ENCODE measurements around the gene RRP8.

Gene RRP8

DNA sequence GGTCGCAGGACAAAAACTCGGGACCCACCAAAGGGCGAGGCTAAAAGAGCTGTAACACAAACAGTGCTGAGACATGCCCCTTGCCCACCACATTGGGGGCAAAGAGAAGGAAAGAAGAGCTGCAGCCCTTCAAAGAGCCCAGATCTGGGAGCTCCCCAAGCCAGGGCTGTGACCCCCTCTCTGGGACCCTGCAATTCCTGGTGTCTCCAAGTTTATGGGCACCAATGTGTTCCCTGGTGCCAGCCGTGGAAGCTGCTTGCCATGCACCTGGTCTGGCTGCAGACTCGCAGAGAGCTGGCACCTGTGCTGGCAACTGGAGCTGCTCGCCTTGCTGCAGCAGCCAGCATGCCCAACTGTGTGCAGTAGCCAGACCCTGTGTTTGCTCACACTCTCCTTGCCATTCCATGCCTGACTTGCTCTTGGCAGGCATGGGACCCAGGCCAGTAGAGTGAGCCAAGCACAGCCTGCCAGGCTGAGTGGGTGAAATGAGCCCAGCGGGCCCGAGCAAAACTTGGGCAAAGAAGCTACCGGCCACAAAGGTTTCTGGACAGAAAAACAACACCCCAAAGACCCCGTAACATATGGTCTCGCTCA is 16.0 kb downstream of the RRP8 start:
- H3K4me3 ChIP-seq (ENCODE audit: low read depth in 1 of 2, low read length in 2 of 2): no peak overlapping the region
- peaks cover 0 to 19% of the 10 kb centered on the region in 2 donors for H3K4me1 ChIP-seq (ENCODE audit: control insufficient read depth in 1 of 2, insufficient read depth in 2 of 2, low read length in 2 of 2)
- H3K36me3 ChIP-seq (ENCODE audit: control insufficient read depth in 1 of 2, insufficient read depth in 2 of 2, low read length in 2 of 2): peaks cover 6 to 9% of the 10 kb centered on the region in 2 donors
- H3K27ac ChIP-seq (ENCODE audit: low read length): no peak overlapping the region
- no peaks in the 10 kb centered on the region for H3K9me3 ChIP-seq (ENCODE audit: control insufficient read depth in 1 of 2, low read length in 2 of 2)
- H3K27me3 ChIP-seq (ENCODE audit: low read depth, low read length): no peaks in the 10 kb centered on the region

DNA sequence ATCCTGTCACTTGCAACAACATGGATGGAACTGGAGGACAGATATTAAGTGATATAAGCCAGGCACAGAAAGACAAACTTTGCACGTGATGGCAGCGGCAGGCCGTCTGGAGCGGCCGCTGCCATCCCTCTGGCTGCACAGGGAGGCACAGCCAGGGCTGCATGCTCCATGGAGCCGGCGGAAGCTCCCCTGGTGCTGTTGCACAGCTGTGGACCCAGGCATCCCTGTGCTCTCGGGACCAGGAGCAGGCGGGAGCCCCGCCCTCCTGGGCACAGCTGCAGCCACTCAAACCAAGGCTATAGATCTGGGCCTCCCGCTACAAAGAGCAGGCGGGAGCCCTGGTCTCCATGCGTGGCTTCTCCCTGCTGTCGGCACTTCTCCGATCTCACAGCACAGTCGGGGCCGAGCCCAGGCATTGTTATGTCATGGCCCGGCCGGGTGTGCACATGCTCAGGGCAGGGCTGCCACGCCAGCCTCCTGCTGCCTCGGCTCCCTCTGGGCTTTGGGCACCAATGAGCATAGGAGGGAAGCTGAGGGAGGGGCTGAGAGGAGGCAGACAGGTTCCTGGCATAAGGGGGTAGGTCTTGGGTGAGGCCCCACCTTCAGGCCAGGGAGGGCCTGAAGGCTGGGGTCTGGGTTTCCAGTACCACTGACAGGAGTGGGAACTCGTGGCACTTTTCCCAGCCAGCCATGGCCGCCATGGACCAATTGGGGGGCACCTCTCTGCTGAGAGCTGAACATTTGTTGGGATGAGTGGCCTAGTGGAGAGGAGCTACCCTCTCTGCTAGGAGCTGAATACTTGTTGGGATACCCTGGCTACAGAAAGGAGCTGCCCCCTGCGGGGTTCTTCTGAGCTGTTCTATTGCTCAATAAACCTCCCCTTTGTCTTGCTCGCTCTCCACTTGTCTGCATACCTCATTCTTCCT is 16.7 kb downstream of the RRP8 start:
- H3K9me3 ChIP-seq (ENCODE audit: control insufficient read depth in 1 of 2, low read length in 2 of 2): no peaks in the 10 kb centered on the region
- peaks cover 0 to 19% of the 10 kb centered on the region in 2 donors for H3K4me1 ChIP-seq (ENCODE audit: control insufficient read depth in 1 of 2, insufficient read depth in 2 of 2, low read length in 2 of 2)
- peak overlapping the region in 1 of 2 donors; percentile 23 for H3K4me3 ChIP-seq (ENCODE audit: low read depth in 1 of 2, low read length in 2 of 2)
- H3K27me3 ChIP-seq (ENCODE audit: low read depth, low read length): no peaks in the 10 kb centered on the region
- no peak overlapping the region for H3K27ac ChIP-seq (ENCODE audit: low read length)
- H3K36me3 ChIP-seq (ENCODE audit: control insufficient read depth in 1 of 2, insufficient read depth in 2 of 2, low read length in 2 of 2): peaks cover 2 to 4% of the 10 kb centered on the region in 2 donors

- Histone ChIP-seq H3K9me3 (ENCODE audit: control insufficient read depth in 1 of 2, low read length in 2 of 2) (no peaks in the 10 kb centered on the region), H3K36me3 (ENCODE audit: control insufficient read depth in 1 of 2, insufficient read depth in 2 of 2, low read length in 2 of 2) (no peaks in the 10 kb centered on the region), H3K4me3 (ENCODE audit: low read depth in 1 of 2, low read length in 2 of 2) (no peak overlapping the region), H3K4me1 (ENCODE audit: control insufficient read depth in 1 of 2, insufficient read depth in 2 of 2, low read length in 2 of 2) (peaks cover 0 to 19% of the 10 kb centered on the region in 2 donors), H3K27me3 (ENCODE audit: low read depth, low read length) (no peaks in the 10 kb centered on the region), H3K27ac (ENCODE audit: low read length) (no peak overlapping the region)
Observed at GRCh38 chr11:6584528-6584927, 18.9 kb downstream of the RRP8 start.

DNA sequence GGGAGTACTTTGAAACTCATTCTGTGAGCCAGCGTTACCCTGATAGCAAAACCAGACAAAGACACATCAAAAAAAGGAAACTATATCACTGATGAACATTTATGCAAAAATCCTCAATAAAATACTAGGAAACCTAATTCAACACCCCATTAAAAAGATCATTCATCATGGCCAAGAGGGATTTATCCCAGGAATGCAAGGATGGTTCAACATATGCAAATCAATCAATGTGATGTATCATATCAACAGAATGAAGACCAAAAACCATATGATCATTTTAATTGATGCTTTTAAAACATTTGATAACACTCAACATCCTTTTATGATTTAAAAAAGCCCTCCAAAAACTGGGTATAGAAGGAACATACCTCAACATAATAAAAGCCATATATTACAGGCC is 19.8 kb downstream of the RRP8 start:
- Histone ChIP-seq H3K4me1 (ENCODE audit: control insufficient read depth in 1 of 2, insufficient read depth in 2 of 2, low read length in 2 of 2) (peaks cover 0 to 19% of the 10 kb centered on the region in 2 donors), H3K9me3 (ENCODE audit: control insufficient read depth in 1 of 2, low read length in 2 of 2) (no peaks in the 10 kb centered on the region), H3K36me3 (ENCODE audit: control insufficient read depth in 1 of 2, insufficient read depth in 2 of 2, low read length in 2 of 2) (no peaks in the 10 kb centered on the region), H3K27me3 (ENCODE audit: low read depth, low read length) (no peaks in the 10 kb centered on the region), H3K27ac (ENCODE audit: low read length) (no peak overlapping the region), H3K4me3 (ENCODE audit: low read depth in 1 of 2, low read length in 2 of 2) (no peak overlapping the region)

GRCh38 chr11:6579681-6580080 is 23.7 kb downstream of the RRP8 start:
- no peak overlapping the region for H3K27ac ChIP-seq (ENCODE audit: low read length)
- no peak overlapping the region for H3K4me3 ChIP-seq (ENCODE audit: low read depth in 1 of 2, low read length in 2 of 2)
- peaks cover 6 to 20% of the 10 kb centered on the region in 2 donors for H3K4me1 ChIP-seq (ENCODE audit: control insufficient read depth in 1 of 2, insufficient read depth in 2 of 2, low read length in 2 of 2)
- H3K9me3 ChIP-seq (ENCODE audit: control insufficient read depth in 1 of 2, low read length in 2 of 2): no peaks in the 10 kb centered on the region
- no peaks in the 10 kb centered on the region for H3K27me3 ChIP-seq (ENCODE audit: low read depth, low read length)
- H3K36me3 ChIP-seq (ENCODE audit: control insufficient read depth in 1 of 2, insufficient read depth in 2 of 2, low read length in 2 of 2): no peaks in the 10 kb centered on the region

DNA sequence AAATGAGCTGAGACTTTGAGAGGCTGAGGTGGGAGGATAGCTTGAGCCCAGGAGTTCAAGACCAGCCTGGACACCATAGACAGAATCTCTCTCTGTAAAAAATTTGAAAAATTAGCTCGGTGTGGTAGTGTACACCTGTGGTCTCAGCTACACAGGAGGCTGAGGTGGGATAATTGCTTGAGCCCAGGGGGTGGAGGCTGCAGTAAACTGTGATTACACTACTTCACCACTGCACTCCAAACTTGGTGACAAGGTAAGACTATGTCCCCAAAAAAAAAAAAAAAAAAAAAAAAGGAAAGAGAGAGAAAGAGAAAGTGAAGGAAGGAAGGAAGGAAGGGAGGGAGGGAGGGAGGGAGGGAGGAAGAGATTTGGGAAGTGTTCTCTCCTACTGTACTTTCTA is 25.3 kb downstream of the RRP8 start:
- Histone ChIP-seq H3K4me3 (ENCODE audit: low read depth in 1 of 2, low read length in 2 of 2) (no peak overlapping the region), H3K27ac (ENCODE audit: low read length) (no peak overlapping the region), H3K27me3 (ENCODE audit: low read depth, low read length) (no peaks in the 10 kb centered on the region), H3K36me3 (ENCODE audit: control insufficient read depth in 1 of 2, insufficient read depth in 2 of 2, low read length in 2 of 2) (no peaks in the 10 kb centered on the region), H3K9me3 (ENCODE audit: control insufficient read depth in 1 of 2, low read length in 2 of 2) (no peaks in the 10 kb centered on the region), H3K4me1 (ENCODE audit: control insufficient read depth in 1 of 2, insufficient read depth in 2 of 2, low read length in 2 of 2) (peaks cover 6 to 20% of the 10 kb centered on the region in 2 donors)

DNA sequence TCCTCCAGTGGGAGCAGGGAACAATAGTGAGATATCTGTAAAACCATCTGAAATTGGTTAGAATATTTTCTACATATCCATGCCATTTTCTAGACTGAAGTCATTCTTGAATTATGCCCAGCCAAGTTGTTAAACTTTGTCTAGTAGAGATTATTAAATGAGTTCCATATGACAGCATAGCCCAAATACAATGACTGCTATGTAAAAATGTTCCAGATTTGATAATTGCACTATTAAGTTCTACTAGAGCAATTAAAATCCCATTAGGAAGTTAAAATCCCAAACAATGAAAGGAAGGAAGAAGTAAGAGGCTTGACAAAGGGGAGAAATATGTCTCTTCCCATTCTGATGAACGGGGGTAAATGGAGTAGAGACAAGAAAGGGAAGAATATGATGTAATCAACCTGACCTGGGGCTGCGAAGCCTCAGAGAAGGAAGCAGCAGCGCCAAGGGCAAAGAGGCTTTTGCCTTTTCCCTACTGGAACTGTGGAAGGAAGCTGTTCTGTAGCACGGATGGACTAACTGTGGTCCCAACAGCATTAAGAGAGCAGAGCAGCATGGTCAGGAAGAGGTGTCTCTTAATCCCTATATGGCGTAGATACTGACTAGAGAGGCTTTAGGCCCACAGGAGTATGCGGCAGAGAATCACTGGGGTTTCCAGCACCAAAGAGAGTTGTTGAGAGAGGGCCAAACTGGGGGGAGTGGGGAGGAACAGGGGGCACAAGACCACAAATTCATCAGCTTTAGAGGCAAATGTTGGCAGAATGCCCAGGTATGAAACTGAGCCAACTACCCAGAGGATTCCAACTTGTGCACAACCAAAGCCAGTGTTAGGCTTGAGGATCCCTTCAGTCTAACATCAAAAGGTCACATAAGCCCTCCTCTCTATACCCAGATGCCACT is 26.7 kb downstream of the RRP8 start:
- no peaks in the 10 kb centered on the region for H3K27me3 ChIP-seq (ENCODE audit: low read depth, low read length)
- H3K36me3 ChIP-seq (ENCODE audit: control insufficient read depth in 1 of 2, insufficient read depth in 2 of 2, low read length in 2 of 2): no peaks in the 10 kb centered on the region
- no peak overlapping the region for H3K4me3 ChIP-seq (ENCODE audit: low read depth in 1 of 2, low read length in 2 of 2)
- peaks cover 6 to 20% of the 10 kb centered on the region in 2 donors for H3K4me1 ChIP-seq (ENCODE audit: control insufficient read depth in 1 of 2, insufficient read depth in 2 of 2, low read length in 2 of 2)
- H3K27ac ChIP-seq (ENCODE audit: low read length): peak overlapping the region; percentile 32
- no peaks in the 10 kb centered on the region for H3K9me3 ChIP-seq (ENCODE audit: control insufficient read depth in 1 of 2, low read length in 2 of 2)

DNA sequence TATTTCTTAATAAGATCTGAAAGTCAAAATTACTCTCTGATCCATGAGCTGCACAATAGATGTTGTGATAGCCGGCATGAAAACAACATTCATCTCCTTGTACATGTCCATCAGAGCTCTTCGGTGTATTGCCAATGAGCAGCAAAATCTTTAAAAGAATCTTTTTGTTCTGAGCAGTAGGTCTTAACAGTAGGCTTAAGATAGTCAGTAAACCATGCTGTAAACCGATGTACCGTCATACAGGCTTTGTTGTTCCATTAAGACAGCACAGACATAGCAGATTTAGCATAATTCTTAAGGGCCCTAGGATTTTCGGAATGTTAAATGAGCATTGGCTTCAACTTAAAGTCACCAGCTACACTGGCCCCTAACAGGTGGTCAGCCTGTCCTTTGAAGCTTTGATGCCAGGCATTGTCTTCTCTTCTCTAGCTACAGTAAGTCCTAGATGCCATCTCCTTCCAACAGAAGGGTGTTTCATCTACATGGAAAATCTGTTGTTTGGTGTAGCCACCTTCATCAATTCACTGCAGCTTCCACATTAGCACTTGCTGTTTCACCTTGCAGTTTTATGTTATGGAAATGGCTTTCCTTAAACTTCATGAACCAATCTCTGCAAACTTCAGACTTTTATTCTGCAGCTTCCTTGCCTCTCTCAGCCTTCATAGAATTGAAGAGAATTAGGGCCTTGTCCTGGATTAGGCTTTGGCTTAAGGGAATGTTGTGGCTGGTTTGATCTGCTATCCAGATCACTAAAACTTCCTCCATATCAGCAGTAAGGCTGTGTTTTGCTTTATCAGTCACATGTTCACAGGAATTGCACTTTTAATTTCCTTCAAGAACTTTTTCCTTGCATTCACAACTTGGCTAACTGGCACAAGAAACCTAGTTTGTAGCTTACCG is 28.4 kb downstream of the RRP8 start:
- peaks cover 6 to 33% of the 10 kb centered on the region in 2 donors for H3K4me1 ChIP-seq (ENCODE audit: control insufficient read depth in 1 of 2, insufficient read depth in 2 of 2, low read length in 2 of 2)
- no peaks in the 10 kb centered on the region for H3K9me3 ChIP-seq (ENCODE audit: control insufficient read depth in 1 of 2, low read length in 2 of 2)
- no peak overlapping the region for H3K27ac ChIP-seq (ENCODE audit: low read length)
- no peaks in the 10 kb centered on the region for H3K36me3 ChIP-seq (ENCODE audit: control insufficient read depth in 1 of 2, insufficient read depth in 2 of 2, low read length in 2 of 2)
- no peaks in the 10 kb centered on the region for H3K27me3 ChIP-seq (ENCODE audit: low read depth, low read length)
- no peak overlapping the region for H3K4me3 ChIP-seq (ENCODE audit: low read depth in 1 of 2, low read length in 2 of 2)

- Histone ChIP-seq H3K9me3 (ENCODE audit: control insufficient read depth in 1 of 2, low read length in 2 of 2) (no peaks in the 10 kb centered on the region), H3K4me1 (ENCODE audit: control insufficient read depth in 1 of 2, insufficient read depth in 2 of 2, low read length in 2 of 2) (peaks cover 5 to 38% of the 10 kb centered on the region in 2 donors), H3K4me3 (ENCODE audit: low read depth in 1 of 2, low read length in 2 of 2) (no peak overlapping the region), H3K27me3 (ENCODE audit: low read depth, low read length) (no peaks in the 10 kb centered on the region), H3K27ac (ENCODE audit: low read length) (no peak overlapping the region), H3K36me3 (ENCODE audit: control insufficient read depth in 1 of 2, insufficient read depth in 2 of 2, low read length in 2 of 2) (no peaks in the 10 kb centered on the region)
Observed at GRCh38 chr11:6572215-6572614, 31.2 kb downstream of the RRP8 start.

GRCh38 chr11:6571434-6572008 is 31.9 kb downstream of the RRP8 start:
- Histone ChIP-seq H3K4me1 (ENCODE audit: control insufficient read depth in 1 of 2, insufficient read depth in 2 of 2, low read length in 2 of 2) (peaks cover 5 to 32% of the 10 kb centered on the region in 2 donors), H3K36me3 (ENCODE audit: control insufficient read depth in 1 of 2, insufficient read depth in 2 of 2, low read length in 2 of 2) (no peaks in the 10 kb centered on the region), H3K27me3 (ENCODE audit: low read depth, low read length) (no peaks in the 10 kb centered on the region), H3K9me3 (ENCODE audit: control insufficient read depth in 1 of 2, low read length in 2 of 2) (no peaks in the 10 kb centered on the region), H3K4me3 (ENCODE audit: low read depth in 1 of 2, low read length in 2 of 2) (peak overlapping the region in 1 of 2 donors; percentile 61), H3K27ac (ENCODE audit: low read length) (no peak overlapping the region)

All from muscle layer of duodenum (tissue), 2 donors.